ENCODE data around the gene GDI1. TPM values are rescaled to one million over a fixed set of nuclear protein-coding genes. Genes with fewer than 3 reads are reported as not detected.

Gene GDI1
- total and polyA plus RNA-seq, 9 of the 15 experiments (the other 6 are each of a cell fraction or from before 2014, with no cell fraction given), result 0.97 to 82.6 (median 37.5) TPM

- TF ChIP-seq DACH1 (IDR thresholded peaks at IDR 0.05; ENCODE audit: partially characterized antibody), result no peak
- TF ChIP-seq MIER1 (IDR thresholded peaks at IDR 0.05; ENCODE audit: low read depth), result no peak
- TF ChIP-seq, protein P1, sequence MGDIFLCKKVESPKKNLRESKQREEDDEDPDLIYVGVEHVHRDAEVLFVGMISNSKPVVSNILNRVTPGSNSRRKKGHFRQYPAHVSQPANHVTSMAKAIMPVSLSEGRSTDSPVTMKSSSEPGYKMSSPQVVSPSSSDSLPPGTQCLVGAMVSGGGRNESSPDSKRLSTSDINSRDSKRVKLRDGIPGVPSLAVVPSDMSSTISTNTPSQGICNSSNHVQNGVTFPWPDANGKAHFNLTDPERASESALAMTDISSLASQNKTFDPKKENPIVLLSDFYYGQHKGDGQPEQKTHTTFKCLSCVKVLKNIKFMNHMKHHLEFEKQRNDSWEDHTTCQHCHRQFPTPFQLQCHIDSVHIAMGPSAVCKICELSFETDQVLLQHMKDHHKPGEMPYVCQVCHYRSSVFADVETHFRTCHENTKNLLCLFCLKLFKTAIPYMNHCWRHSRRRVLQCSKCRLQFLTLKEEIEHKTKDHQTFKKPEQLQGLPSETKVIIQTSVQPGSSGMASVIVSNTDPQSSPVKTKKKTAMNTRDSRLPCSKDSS (IDR thresholded peaks at IDR 0.05; ENCODE audit: low read depth, partially characterized antibody), result no peak
- TF ChIP-seq SOX6 (IDR thresholded peaks at IDR 0.05), result no peak
- no peak for TF ChIP-seq HMGN3 (IDR thresholded peaks at IDR 0.05; ENCODE audit: borderline replicate concordance, extremely low read depth, insufficient read length, low read depth, low read length)
- no peak for TF ChIP-seq ZNF79 (CRISPR knock-in tag; IDR thresholded peaks at IDR 0.05; ENCODE audit: low read depth)
These were observed 3.3 kb upstream of the GDI1 start (continued) for GRCh38 chrX:154433605-154434004.

DNA sequence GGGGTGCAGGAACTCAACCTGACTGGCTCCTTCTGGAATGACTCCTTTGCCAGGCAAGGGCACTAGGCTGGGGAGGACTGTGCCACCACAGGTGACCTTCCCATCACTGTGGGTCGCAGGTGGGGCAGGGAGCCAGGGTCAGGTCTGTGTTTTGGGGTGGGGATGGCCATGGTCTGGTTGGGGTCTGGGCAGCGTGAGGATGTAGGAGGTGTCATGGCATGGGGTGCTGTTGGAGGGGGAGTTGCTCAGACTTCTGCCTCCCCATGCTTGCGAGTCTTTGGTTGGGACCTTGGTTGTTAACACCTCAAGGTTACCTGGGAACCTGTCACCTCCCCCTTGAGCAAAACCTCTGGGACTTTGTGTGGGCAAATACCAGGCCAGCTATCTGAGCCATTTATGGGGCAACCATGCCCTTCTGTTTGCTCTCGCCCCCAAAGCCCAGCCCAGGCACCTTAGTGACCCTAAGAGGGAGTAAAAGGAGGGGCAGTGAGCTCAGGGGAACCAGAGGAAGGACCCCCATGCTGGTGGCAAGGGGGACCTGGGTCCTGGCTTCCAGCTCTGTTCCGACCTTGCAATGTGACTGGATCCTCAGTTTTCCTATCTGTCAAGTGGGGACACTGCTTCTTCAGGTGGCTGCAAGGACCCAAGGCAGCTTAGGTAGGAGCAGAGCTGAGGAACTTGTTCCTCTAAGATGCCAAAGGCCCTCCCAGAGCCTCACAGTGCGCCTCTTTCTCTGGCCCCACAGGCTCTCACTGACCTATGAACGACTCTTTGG, 2.4 kb upstream of the GDI1 start:
- Histone ChIP-seq H4K20me1 (replicated peaks; ENCODE audit: control insufficient read depth, insufficient read depth, low read length) (peaks cover 5% of the 10 kb centered on the region; the same call in 1 of the 2 replicates), H3K36me3 (ENCODE audit: control insufficient read depth, insufficient read depth, low read length) (peaks cover 70% of the 10 kb centered on the region; the same call in 2 of the 3 replicates), H3K9me1 (ENCODE audit: control insufficient read depth, insufficient read depth, low read length) (peaks cover 3% of the 10 kb centered on the region), H3K9ac (ENCODE audit: insufficient read depth in 1 of 2, low read depth in 2 of 2, low read length in 2 of 2) (no peak overlapping the region), H3K27me3 (ENCODE audit: control insufficient read depth in 2 of 2, insufficient read depth in 2 of 2, low read length in 2 of 2) (no peaks in the 10 kb centered on the region), H3K27ac (ENCODE audit: extremely low read depth, low read depth, low read length) (no peak overlapping the region), H3K4me3 (no peak overlapping the region), H3K4me2 (ENCODE audit: insufficient read depth, low read length) (no peak overlapping the region), H2AFZ (ENCODE audit: low read depth, low read length) (no peak overlapping the region), H3K79me2 (ENCODE audit: control insufficient read depth, insufficient read depth, low read length) (peaks cover 37% of the 10 kb centered on the region), H3K4me1 (replicated peaks in 1 of 2; ENCODE audit: control insufficient read depth in 2 of 2, insufficient read depth in 2 of 2, low read length in 2 of 2) (peaks cover 21 to 61% of the 10 kb centered on the region in 2 experiments; a peak in 4 of 5 replicates), H3K9me3 (replicated peaks; ENCODE audit: control insufficient read depth, insufficient read depth, low read depth, low read length) (no peaks in the 10 kb centered on the region)
- in situ Hi-C loops (cut with MboI), result no loop called here
- TF ChIP-seq U2AF2 (optimal IDR thresholded peaks at IDR 0.05; ENCODE audit: low read depth, low read length), result no peak
- TF ChIP-seq ESRRA (IDR thresholded peaks at IDR 0.05; ENCODE audit: borderline replicate concordance, low read depth), result peak; percentile 60; the same call in 1 of the 2 replicates
- TF ChIP-seq EP400 (IDR thresholded peaks at IDR 0.05), result no peak
- no peak for TF ChIP-seq ZNF12 (CRISPR knock-in tag; IDR thresholded peaks at IDR 0.05)
- no peak for TF ChIP-seq ZSCAN29 (IDR thresholded peaks at IDR 0.05)
- 0 out of 2 replicates have a peak, but pooled peaks have one; percentile 55 for TF ChIP-seq BCOR (IDR thresholded peaks at IDR 0.05)
- TF ChIP-seq FOSL1 (tag; conservative IDR thresholded peaks at IDR 0.05), result no peak
- 0 out of 4 replicates have a peak, but pooled peaks of 1 of the 2 experiments have one; percentile 21 for TF ChIP-seq KDM1A (IDR thresholded peaks at IDR 0.05)
- no peak for TF ChIP-seq NFIX (CRISPR knock-in tag; IDR thresholded peaks at IDR 0.05; ENCODE audit: low read depth)
- TF ChIP-seq RBM25 (IDR thresholded peaks at IDR 0.05; ENCODE audit: low read depth, low read length, severe bottlenecking), result peak; percentile 66
- TF ChIP-seq SMARCB1 (IDR thresholded peaks at IDR 0.05; ENCODE audit: insufficient read length, low read depth), result no peak
- no peak for FAIRE-seq
- POLR2A ChIA-PET, result interaction anchor here (0.6 kb wide), 1 partner anchor 50 kb away, joined by 5 read pairs; no protein-coding TSS in a partner anchor
- BruUV-seq (replicated peaks), result no TSS peak
- intact Hi-C loops (cut with micrococcal nuclease), result no loop called here
- ATAC-seq, result no peak
- CTCF ChIA-PET (ENCODE audit: low intra/inter-chr PET ratio), result no interaction called here
- DNase-seq (ENCODE audit: extremely low read depth in 1 of 4, low spot score in 3 of 4), result no peak
- WGBS (ENCODE audit: insufficient coverage, low coverage, missing lambda C conversion rate), result 67% methylated on average over 4 of the region's 7 CpGs
